Natural killer cell treated with Interleukin-12 subunit alpha and Interleukin-12 subunit beta and Interleukin-15 and Interleukin-18, amount 100 ng/mL, for 72 hours (primary cell): ENCODE results near the gene ZNF534. TPM values are rescaled to one million over a fixed set of nuclear protein-coding genes. Genes with fewer than 3 reads are reported as not detected.

Experiments used
- ATAC-seq, 2 donors: fragments of 150-1000 bp; cut with Tn5 transposase in 1 of 2; sonication (Bioruptor Pico), chemical (Tn5 transposase) in 1 of 2; 2 replicates each; pipeline ENCODE4 v1.10.0; 2021
- DNase-seq: peaks from one replicate; pipeline ENCODE4 v3.0.0; 2022; ENCODE audit warnings: low spot score
- H3K27ac Mint-ChIP-seq, 2 donors: 1 replicate in 1 of 2; 2 replicates in 1 of 2; pipeline ENCODE4 v1.8.0; 2022; ENCODE audit warnings: mixed read lengths in 2 of 2, mild to moderate bottlenecking in 1 of 2, moderate library complexity in 1 of 2
- H3K27me3 Mint-ChIP-seq, 2 donors: 1 replicate in 1 of 2; 2 replicates in 1 of 2; pipeline ENCODE4 v1.8.0; 2022; ENCODE audit warnings: mixed read lengths in 2 of 2
- H3K36me3 Mint-ChIP-seq: one replicate; pipeline ENCODE4 v1.8.0; 2022; ENCODE audit warnings: mixed read lengths
- H3K4me1 Mint-ChIP-seq, 2 donors: 1 replicate in 1 of 2; 2 replicates in 1 of 2; pipeline ENCODE4 v1.8.0; 2022; ENCODE audit warnings: low read depth in 2 of 2, mixed read lengths in 2 of 2, mild to moderate bottlenecking in 1 of 2
- H3K4me3 Mint-ChIP-seq: one replicate; pipeline ENCODE4 v1.8.0; 2022; ENCODE audit warnings: mixed read lengths
- H3K9me3 Mint-ChIP-seq: 2 replicates; pipeline ENCODE4 v1.8.0; 2022; ENCODE audit warnings: mixed read lengths
- total RNA-seq, 2 donors: library from RNA; stranded (reverse); gene quantifications; one replicate each; pipeline ENCODE4 v1.2.3, GENCODE V29; 2022

The ZNF534 gene
- not detected for total RNA-seq

DNA sequence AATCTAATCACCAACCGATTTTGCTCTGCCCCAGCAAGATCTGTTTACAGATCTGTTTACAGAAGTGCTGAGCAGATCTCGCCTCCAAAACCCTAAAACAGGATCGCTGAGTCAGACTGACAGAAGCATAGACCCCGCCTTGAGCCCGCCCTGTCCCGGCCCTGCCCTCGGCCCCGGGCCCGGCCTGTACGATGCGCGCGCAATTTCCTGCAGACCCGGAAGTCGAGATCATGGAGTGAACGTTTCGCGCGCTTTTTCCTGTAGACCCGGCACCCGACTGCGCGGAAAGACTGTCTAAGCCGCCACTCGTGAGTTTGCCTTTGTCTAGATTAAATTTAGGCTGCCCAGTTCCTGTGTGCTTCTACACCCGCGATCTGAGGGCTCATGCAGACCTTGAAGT lies at the start of gene ZNF534:
TSS of gene ZNF534 (plus strand) at position 212 of the 400 bp plus-strand sequence. CDS start 2,327 bp downstream, outside the sequence.
- Mint-ChIP-seq H3K9me3 (peaks cover 23% of the 10 kb centered on the region), H3K27me3 (no peaks in the 10 kb centered on the region), H3K36me3 (peaks cover 30% of the 10 kb centered on the region), H3K27ac (no peak within 1 kb of the TSS), H3K4me3 (no peak within 1 kb of the TSS), H3K4me1 (no peaks in the 10 kb centered on the region)
- no peak for ATAC-seq
- DNase-seq, result no peak

DNA sequence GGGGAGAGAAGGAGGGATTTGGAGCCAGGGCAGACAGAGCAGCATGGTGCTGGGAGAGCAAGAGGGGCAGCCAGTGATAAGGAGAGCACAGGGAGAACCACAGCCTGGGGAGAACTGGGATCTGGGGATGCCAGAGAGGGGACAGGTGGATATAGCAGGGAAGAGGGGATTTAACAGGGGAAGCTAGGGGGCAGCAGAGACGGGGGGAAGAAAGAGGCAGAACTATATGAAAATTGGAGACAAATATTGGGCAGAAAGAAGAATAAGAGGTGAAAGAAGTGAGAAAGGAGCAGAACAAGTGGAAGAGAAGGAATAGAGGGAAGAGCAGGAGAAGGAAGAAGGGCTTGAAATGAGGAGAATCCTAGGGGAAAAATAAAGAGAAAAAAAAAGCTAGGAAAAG lies 37.8 kb upstream of the ZNF534 start:
- H3K27ac Mint-ChIP-seq, result no peak overlapping the region
- H3K27me3 Mint-ChIP-seq, result no peaks in the 10 kb centered on the region
- DNase-seq (no peak), ATAC-seq (no peak)
- H3K4me1 Mint-ChIP-seq, result no peaks in the 10 kb centered on the region
- peaks cover 24% of the 10 kb centered on the region for H3K9me3 Mint-ChIP-seq
- peaks cover 36% of the 10 kb centered on the region for H3K36me3 Mint-ChIP-seq
- H3K4me3 Mint-ChIP-seq, result no peak overlapping the region

DNA sequence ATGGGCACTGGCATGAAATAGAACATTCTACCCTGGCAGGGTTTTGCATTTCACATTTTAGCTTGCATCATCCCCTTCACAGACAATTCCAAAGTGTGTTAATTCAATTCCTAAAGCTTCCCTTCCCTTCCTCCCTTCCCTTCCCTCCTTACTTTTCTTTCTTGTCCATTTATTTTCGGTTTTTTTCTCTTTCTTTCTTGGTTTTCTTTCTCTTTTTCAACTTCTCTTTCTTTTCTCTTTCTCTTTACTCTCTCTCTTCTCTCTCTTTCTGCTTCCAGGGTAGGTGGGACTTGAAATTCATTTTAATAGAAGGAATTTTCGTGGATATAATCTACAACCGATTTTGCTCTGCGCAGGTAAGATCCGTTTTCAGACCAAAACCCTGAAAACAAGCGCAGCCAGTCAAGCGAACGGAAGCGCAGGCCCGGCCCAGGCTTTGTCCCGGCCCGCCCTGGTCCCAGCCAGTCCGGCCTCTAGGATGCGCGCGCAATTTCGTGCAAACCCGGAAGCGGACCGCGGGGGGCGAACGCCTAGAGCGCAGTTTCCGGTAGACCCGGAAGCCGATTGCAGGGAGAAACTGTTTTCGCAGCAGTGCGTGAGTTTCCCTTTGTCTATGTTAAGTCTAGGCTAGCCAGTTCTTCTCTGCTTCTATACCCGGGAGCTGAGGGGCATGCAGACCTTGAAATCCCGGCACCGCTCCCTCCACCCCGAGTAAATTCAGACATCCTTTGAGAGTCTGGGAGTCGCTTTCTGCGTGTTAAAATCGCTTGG lies 31.5 kb upstream of the ZNF534 start, which contains the start of gene ZNF528:
TSS of gene ZNF528 (plus strand) at position 540 of the 771 bp plus-strand sequence. CDS start 4,165 bp downstream, outside the sequence.
- H3K4me3 Mint-ChIP-seq, result peak within 1 kb of the TSS; percentile 89
- no peaks in the 10 kb centered on the region for H3K27me3 Mint-ChIP-seq
- H3K27ac Mint-ChIP-seq, result peak within 1 kb of the TSS; percentile 73 to 81
- peaks cover 15 to 21% of the 10 kb centered on the region in 2 donors for H3K4me1 Mint-ChIP-seq
- DNase-seq (peak; percentile 96), ATAC-seq (peak; percentile 99)
- peaks cover 17% of the 10 kb centered on the region for H3K9me3 Mint-ChIP-seq
- peaks cover 68% of the 10 kb centered on the region for H3K36me3 Mint-ChIP-seq

DNA sequence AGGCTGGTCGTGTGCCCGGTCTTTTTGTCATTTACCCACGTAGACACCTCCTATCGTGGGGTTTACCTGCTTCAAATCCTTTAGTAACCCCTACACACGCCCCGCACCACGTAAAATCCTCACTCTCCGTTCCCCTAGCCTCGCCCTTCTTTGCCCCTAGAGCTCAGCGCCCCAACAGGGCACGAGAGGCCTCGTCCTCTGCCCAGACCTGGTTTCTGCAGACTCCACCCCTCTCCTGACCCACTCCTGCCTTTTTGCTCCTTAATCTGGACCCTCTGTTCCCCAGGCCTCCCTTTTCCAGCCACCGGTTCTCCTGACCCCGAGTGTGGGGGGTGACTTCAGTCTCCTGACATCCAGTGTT lies 30.9 kb upstream of the ZNF534 start:
- no peak for DNase-seq
- peak in 1 of 2 donors; percentile 43 for ATAC-seq
- Mint-ChIP-seq H3K4me1 (peaks cover 15 to 21% of the 10 kb centered on the region in 2 donors), H3K27ac (peak overlapping the region; percentile 73 to 81), H3K27me3 (no peaks in the 10 kb centered on the region), H3K36me3 (peaks cover 68% of the 10 kb centered on the region), H3K9me3 (peaks cover 17% of the 10 kb centered on the region), H3K4me3 (peak overlapping the region; percentile 89)

DNA sequence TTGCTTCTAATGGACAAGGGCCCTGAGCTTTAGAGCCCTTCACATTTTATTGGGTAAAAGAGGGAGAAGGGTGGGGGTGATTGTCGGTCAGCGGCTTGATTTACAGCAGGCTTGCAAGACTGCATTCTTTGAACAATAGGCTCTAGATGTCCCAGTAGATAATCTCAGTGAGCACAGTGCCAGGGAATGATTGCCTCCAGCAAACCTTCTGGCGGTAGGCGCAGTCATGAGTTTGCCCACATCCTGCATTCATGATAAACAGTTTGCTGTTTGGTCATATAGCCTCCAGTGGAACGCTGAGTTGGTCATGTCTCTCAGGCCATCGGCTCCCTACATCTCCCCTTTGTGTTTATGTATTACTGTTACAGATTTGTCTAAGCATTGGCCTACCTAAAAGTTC lies 18.7 kb upstream of the ZNF534 start:
- Mint-ChIP-seq H3K27me3 (no peaks in the 10 kb centered on the region), H3K4me1 (no peaks in the 10 kb centered on the region), H3K27ac (no peak overlapping the region), H3K36me3 (peaks cover 82% of the 10 kb centered on the region), H3K9me3 (peaks cover 9% of the 10 kb centered on the region), H3K4me3 (no peak overlapping the region)
- no peak for ATAC-seq
- no peak for DNase-seq

DNA sequence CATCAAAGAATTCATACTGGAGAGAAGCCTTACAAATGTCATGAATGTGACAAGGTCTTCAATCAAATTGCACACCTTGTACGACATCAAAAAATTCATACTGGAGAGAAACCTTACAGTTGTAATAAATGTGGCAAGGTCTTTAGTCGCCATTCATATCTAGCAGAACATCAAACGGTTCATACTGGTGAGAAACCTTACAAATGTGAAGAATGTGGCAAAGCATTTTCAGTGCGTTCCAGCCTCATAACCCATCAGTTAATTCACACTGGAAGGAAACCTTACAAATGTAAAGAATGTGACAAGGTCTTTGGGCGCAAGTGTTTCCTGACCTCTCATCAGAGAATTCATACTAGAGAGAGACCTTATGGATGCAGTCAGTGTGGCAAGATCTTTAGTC lies 13.2 kb upstream of the ZNF534 start:
- Mint-ChIP-seq H3K9me3 (peaks cover 13% of the 10 kb centered on the region), H3K27ac (no peak overlapping the region)

DNA sequence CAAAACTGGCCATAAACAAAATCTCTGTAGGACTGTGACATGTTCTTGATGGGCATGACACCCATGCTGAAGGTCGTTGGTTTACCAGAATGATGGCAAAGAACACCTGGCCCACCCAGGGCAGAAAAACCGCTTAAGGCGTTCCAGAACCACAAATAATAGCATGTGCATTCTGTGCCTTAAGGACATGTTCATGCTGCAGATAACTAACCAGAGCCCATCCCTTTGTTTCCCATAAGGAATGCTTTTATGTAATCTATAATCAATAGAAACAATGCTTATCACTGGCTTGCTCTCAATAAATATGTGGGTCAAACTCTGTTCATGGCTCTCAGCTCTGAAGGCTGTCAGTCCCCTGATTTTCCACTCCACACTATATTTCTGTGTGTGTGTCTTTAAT lies 13.2 kb downstream of the ZNF534 start:
- Mint-ChIP-seq H3K36me3 (peaks cover 30% of the 10 kb centered on the region), H3K4me1 (no peaks in the 10 kb centered on the region), H3K27ac (no peak overlapping the region), H3K9me3 (peaks cover 20% of the 10 kb centered on the region), H3K27me3 (peaks cover 0 to 3% of the 10 kb centered on the region in 2 donors), H3K4me3 (no peak overlapping the region)
- no peak for DNase-seq
- ATAC-seq, result no peak

More for the DNA sequence above, 13.2 kb upstream of the ZNF534 start:
- DNase-seq (no peak), ATAC-seq (no peak)
- no peaks in the 10 kb centered on the region for H3K27me3 Mint-ChIP-seq
- H3K4me1 Mint-ChIP-seq, result no peaks in the 10 kb centered on the region
- H3K36me3 Mint-ChIP-seq, result peaks cover 70% of the 10 kb centered on the region
- no peak overlapping the region for H3K4me3 Mint-ChIP-seq

DNA sequence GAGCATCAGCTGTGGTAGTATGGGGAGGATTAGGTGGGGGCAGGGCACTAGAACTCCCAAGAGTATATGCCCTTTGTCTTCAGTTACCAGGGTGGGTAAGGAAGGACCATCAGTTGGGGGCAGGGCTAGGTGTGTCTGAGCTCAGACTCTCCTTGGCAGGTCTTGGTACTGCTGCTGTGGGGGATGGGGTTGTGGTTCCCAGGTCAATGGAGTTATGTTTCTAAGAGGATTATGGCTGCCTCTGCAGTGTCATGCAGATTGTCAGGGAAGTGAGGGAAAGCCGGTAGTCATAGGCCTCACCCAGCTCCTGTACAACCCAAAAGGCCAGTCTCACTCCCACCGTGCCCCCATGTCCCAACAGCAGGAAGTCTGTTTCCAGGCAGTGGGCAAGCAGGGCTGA lies 15.6 kb downstream of the ZNF534 start:
- no peak for DNase-seq
- Mint-ChIP-seq H3K27ac (no peak overlapping the region), H3K9me3 (peaks cover 16% of the 10 kb centered on the region), H3K4me3 (no peak overlapping the region), H3K36me3 (peaks cover 32% of the 10 kb centered on the region), H3K4me1 (no peaks in the 10 kb centered on the region), H3K27me3 (peaks cover 5 to 11% of the 10 kb centered on the region in 2 donors)
- no peak for ATAC-seq

DNA sequence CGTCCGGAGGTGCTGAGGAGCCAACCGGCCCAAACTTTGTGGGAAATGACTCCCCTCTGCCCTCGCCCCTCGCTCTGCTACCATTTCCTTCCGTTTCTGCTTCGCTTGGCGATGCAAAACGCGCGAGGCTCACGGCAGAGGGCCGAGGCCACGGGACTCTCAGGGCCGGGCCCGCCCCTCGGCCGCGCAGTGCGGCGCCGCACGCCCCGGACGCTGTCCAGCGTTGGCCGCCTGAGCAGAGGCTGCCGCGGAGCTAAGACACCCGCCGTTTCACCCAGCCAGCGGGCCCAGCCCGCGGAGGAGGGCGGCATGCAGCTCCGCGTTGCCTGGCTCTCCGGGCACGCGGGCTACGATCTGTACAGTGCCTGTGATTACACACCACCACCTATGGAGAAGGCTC lies 22.3 kb downstream of the ZNF534 start:
- ATAC-seq (no peak), DNase-seq (no peak)
- Mint-ChIP-seq H3K4me1 (peaks cover 5 to 19% of the 10 kb centered on the region in 2 donors), H3K4me3 (no peak overlapping the region), H3K9me3 (peaks cover 37% of the 10 kb centered on the region), H3K27ac (no peak overlapping the region), H3K36me3 (peaks cover 65% of the 10 kb centered on the region), H3K27me3 (peaks cover 12 to 13% of the 10 kb centered on the region in 2 donors)

DNA sequence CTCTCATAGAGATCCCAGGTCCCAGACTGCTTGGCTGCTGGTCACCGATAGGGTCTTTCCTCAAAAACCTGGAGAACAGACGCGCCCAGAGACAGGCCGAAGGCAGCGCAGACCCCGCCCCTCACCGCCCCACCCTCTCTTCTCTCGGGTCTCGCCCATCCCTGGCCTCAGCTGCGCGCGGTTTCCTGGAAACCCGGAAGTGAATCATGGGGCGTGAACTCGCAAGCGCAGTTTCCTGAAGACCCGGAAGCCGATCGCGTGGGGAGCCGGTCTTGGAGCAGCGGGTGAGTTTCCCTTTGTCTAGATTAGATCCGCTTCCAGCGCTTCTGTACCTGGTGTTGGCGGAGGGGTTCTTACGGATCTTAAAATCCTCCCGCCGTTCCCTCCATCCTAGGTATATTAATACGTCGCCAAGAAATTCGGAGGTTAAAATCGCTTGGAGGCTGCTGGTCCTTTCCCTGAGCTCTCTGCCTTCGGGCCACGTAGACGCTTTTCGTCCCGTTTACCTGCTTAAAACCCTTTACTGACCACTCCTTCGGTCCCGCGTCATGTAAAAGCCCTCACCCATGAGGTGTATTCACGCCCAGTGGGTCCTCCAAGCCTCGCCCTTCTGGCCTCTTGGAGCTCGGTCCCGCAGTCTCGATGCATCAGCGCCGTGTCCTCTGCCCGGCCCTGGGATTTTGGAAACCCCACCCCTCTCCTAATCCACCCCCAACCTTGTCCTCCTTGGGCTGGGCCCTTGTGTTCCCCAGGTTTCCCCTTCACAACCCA lies 24.6 kb downstream of the ZNF534 start, which contains the start of gene ZNF578:
TSS of gene ZNF578 (plus strand) at position 230 of the 771 bp plus-strand sequence. CDS start 48,293 bp downstream, outside the sequence.
- Mint-ChIP-seq H3K4me1 (peaks cover 5 to 19% of the 10 kb centered on the region in 2 donors), H3K9me3 (peaks cover 38% of the 10 kb centered on the region), H3K27ac (peak within 1 kb of the TSS; percentile 67 to 83), H3K4me3 (peak within 1 kb of the TSS; percentile 89), H3K27me3 (peaks cover 10 to 11% of the 10 kb centered on the region in 2 donors), H3K36me3 (peaks cover 76% of the 10 kb centered on the region)
- peak; percentile 85 for DNase-seq
- peak; percentile 86 to 94 for ATAC-seq

DNA sequence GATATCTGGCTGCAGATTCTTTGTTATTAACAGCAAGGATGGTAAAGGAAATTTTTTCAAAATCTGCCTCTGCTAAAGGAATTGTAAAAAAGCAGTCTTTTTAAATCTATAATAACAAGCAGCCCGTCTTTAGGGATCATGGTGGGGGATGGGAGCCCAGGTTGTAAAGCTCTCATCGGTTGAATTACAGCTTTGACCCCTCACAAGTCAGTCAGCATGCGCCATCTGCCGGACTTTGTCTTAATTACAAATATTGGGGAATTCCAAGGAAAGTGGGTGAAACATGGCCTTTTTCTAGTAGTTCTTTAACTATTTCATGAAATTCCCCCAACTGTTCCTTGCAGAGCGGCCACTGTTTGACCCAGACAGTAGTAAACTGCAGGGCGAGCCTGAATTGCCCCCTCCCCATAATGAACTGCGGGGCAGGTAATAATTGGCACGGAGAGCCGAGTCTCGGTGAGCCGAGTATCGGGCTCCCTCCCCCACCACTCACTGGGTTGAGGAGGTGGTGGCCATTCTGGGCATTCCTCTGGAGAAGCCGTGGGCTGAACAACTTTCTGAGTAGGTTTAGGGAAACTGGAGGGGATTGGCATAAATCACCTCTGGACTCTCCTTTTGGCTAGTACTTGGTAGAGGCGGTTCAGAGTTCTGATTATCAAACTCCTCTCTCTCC lies 36.0 kb downstream of the ZNF534 start:
- Mint-ChIP-seq H3K36me3 (peaks cover 54% of the 10 kb centered on the region), H3K27ac (no peak overlapping the region), H3K9me3 (peaks cover 22% of the 10 kb centered on the region)

DNA sequence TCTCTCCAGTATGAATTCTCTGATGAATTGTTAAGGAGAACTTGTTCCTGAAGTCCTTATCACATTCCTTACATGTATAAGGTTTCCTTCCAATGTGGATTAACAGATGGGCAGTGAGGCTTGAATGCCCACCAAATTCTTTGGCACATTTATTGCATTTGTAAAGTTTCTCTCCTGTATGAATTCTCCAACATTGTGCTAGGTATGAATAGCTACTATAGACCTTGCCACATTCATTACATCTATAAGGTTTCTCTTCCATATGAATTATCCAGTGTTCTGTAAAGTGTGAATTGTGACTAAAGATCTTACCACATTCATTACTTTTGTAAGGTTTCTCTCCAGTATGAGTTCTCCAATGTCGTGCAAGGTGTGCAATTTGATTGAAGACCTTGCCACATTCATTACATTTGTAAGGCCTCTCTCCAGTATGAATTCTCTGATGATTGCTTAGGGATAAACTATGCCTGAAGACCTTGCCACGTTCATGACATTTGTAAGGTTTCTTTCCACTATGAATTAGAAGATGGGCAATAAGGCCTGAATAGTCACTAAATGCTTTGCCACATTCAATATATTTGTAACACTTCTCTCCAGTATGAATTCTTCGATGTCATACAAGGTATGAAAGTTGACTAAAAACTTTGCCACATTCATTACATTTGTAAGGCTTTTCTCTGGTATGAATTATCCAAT lies 44.9 kb downstream of the ZNF534 start:
- H3K4me3 Mint-ChIP-seq, result no peak overlapping the region
- no peak overlapping the region for H3K27ac Mint-ChIP-seq
- peaks cover 76% of the 10 kb centered on the region for H3K36me3 Mint-ChIP-seq
- ATAC-seq, result no peak
- no peak for DNase-seq
- H3K27me3 Mint-ChIP-seq, result no peaks in the 10 kb centered on the region
- peaks cover 30% of the 10 kb centered on the region for H3K9me3 Mint-ChIP-seq
- H3K4me1 Mint-ChIP-seq, result no peaks in the 10 kb centered on the region

More for the DNA sequence above, 36.0 kb downstream of the ZNF534 start:
- DNase-seq (no peak), ATAC-seq (no peak)
- Mint-ChIP-seq H3K4me3 (no peak overlapping the region), H3K27me3 (no peaks in the 10 kb centered on the region), H3K4me1 (no peaks in the 10 kb centered on the region)
